Stimulated activated CD4-positive, alpha-beta T cell treated with anti-CD3 and anti-CD28 coated beads, Interleukin-1b, Interleukin-23, amount 100 ng/mL, for 4 hours (primary cell): ENCODE measurements around the gene PTGDS.
A peak's percentile ranks its signal among the peaks of the same experiment; 100 is the strongest.

Experiments used
- DNase-seq, 2 donors: peaks; one replicate each; pipeline ENCODE4 v3.0.0-alpha.2; 2020; ENCODE audit warnings: low read depth in 2 of 2

Gene PTGDS

DNA sequence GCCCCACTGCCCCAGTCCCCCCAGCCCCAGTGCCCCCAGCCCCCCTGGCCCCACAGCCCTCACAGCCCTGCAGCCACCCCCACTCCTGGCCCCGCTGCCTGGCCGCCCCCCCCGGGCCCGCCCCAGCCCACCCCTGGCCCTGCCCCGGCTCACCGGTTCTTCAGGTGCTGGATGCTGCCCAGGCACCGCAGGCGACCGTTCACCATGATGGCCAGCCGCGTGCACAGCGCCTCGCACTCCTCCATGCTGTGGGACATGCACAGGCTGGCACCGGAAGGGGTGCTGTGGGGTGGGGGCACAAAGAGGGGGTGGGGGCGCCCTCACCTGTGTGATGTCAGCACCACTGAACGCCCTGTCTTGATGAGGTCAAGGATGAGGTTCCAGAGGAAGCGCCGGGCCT is 31.9 kb downstream of the PTGDS start:
- no peak for DNase-seq

DNA sequence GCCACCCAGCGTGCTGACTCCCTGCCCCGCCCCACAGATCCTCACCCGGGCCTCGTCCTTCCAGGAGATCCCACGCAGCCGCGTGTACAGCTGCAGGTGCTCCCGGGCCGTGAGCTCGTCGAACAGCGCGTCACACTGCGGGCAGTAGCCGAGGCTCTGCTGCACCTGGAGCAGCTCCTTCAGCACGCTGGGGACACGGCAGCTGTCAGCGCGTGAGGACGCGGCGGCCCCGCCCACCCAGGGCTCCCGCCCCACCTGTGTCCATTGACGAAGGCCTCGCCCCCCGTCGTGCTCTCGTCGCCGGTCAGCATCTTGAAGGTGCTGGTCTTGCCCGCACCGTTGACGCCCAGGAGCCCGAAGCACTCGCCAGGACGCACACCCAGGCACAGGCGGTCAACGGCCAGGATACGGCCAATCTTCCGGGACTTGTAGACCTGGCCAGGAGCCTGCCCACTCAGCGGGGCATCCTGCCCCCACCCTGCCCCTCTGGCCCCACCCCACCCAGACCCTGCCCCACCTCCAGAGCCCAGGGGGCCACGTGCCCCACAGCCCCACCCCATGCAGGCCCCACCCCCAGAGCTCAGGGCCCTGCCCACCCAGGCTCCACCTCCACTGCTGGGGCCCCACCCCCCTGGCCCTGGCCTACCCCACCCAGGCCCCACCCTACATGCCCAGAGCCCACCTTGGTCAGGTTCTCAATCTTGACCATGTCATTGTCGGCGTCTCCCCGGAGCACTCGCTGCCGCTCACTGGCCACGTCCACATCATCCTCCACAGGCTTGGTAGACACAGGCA is 32.8 kb downstream of the PTGDS start:
- DNase-seq: no peak

DNA sequence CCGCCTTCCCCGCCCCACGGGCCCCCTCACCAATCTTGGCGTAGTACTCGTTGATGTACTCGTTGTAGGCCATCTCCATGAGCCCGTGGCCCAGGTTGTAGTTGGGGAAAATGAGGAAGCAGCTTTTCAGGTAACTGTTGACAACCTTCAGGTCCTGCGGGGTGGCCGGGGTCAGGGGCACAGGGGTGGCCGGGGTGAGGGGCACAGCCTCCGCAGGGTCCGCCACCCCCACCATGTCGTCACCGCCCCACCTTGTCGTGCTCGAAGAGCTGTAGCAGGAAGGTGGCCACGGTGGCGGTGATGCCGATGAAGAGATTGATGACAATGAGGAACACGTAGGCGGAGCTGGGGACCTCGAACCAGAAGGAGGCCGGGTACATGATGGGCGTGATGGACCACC is 33.9 kb downstream of the PTGDS start:
- no peak for DNase-seq

DNA sequence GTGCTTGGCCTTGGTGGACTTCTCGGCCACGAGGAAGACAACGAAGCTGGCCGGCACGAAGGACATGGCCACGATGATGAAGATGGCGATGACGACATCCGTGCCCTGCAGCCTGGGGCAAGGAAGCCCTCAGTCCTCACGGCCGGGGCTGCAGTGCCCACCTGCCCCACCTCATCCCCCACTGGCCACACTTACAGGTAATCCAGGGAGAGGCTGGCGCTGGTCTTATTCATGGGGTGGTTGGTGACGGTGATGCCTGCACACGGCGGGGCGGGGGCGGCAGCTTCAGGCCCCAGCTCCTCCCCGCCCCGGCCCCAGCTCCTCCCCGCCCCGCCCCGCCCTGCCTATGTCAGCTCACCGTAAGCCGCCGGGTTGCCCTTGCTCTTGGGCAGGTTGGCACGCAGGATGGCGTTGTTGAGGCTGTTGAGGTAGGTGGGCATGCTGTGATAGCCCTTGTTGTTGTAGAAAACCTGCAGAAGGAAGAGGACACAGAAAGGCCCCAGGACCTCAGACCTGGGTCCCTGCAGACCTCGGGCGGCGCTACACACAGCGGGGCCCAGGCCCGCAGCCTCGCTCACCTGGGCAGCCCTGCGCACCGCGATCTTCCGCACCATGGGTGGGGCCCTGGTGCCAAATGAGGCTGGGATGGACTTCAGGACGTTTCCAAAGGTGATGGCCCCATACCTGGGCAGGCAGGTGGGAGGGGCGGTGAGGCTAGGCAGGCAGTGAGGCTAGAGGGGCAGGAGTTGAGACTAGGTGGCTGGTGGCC is 34.8 kb downstream of the PTGDS start:
- no peak for DNase-seq

DNA sequence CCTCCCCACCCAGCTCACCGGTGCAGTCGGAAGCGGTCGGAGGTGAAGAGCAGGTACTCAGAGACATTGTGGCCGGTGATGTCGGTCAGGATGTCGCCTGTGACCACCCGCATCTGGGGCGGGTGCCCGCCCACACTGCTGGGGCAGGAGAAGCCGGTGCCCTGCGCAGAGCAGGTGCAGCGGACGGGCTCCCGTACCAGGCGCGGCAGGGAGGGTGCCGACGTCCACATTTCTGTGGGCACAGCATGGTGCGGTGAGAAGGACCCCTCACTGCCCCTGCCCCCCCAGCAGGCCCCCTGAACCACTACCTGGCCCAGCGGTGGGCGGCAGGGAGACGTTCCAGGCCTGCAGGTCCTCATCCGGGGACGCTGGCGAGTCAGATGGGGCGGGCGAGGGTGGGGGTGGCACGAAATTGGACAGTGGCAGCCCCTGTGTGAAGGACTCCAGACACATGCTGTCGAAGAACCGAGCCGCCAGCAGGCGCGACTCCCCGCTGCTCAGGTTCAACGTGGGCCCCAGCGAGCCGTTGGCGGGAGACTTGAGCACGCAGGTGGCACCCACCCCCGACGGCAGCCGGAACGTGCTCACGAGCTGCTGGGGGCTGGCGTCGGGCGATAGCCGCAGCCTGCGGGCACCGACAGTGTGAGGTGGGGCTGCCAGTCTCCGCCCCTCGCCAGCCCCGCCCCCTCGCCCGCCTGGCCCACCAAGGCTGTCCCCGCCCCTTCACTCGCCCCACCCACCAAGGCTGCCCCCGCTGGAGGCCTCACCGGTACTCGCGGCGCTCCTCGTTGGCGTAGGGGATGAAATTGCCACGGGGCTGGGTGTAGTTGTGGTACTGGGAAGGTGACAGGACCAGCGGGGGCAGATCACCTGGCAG is 35.6 kb downstream of the PTGDS start:
- no peak for DNase-seq

DNA sequence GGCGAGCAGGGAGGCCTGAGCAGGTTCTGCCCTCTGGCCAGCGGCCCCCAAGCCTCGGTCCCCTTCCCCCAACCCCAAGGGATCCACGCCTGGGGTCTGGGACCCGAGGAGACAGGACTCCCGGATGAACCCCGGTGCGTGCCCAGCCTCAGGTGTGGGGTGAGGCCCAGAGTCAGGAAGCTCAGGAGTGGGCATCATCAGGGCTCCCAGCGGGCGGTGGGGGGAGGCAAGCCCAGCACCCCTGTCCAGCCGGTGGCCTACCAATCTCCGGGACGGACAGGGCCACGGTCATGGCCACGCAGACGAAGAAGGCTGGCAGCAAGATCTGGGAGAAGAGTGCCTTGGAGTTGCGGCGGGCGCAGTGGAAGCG is 36.3 kb downstream of the PTGDS start:
- no peak for DNase-seq

DNA sequence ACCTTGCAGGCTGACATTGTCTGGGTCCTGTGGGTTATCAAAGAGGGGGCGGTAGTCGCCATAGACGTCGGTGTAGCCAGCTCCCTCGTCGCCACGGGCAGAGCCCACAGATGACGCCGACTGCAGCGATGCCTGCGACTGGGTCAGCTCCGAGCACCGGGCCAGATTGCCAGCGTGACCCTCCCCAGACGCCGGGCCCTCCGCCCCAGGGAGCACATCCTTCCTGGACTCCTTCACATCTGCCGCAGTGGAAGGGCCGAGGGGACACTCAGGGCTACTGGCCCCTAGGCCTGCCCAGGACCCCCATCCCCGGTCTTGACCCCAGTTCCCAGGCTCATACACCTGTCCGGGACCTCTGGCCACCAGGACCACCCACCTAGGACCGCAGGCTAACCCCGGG is 36.9 kb downstream of the PTGDS start:
- DNase-seq: no peak

DNA sequence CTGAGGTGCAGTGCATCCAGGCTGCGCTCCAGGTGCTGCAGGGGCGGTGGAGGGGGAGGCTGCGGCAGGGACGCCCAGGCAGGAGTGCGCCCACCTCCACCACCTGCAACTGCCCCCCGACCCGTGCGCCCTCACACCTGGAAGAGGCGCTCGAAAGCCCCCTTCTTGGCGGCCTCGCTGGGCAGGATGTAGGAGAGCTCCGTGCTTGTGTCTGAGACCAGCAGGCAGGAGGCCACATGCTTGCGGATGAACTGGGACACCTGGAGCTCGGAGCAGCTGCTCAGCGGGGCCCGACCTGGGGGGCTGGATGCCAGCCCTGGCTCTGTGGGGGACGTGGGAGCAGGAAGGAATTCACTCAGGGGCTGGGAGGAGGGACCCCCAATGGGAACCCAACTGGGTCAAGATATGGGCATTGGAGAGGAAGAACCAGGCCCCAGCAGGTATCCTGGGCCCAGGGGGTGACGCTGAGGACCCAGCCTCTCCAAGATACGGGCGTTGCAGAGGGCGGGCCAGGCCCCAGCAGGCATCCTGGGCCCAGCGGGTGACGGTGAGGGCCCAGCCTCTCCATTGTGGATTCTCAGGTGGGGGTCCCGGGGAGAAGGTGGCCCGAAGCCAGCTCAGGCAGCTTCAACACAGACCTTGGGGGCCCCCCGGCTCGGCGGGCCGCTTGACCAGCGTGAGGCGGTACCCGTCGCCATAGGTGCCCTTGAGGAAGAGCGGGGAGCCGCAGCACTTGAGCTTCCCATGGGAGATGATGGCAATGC is 37.7 kb downstream of the PTGDS start:
- DNase-seq: no peak

DNA sequence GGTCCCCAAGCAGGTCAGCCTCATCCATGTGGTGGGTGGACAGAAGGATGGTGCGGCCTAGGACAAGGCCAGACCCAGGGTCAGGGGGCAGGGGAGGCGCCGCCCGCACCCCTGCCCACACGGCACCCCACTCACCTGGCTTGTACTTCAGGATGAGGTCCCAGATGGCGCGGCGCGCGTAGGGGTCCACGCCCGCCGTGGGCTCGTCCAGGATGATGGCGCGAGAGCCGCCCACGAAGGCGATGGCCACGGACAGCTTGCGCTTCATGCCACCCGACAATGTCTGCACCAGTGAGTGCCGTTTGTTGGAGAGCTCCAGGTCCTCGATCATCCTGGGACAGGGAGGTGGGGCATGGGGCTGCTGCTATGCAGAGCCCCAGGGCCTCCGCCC is 38.2 kb downstream of the PTGDS start:
- no peak for DNase-seq

DNA sequence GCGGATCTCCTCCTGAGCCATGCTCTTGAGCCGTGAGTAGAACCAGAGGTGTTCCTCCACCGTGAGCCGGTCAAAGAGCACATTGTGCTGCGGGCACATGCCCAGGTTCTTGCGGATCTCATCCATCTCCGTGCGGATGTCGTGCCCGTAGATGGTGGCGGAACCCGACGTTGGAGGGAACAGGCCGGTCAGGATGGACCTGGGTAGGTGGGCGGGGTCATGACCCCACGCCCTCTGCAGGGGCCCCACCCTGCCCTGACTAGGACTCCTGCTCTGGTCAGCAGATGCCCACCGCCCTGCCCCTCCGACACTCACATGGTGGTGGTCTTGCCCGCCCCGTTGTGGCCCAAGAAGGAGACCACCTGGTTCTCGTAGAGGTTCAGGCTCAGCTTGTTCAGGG is 38.7 kb downstream of the PTGDS start:
- no peak for DNase-seq

DNA sequence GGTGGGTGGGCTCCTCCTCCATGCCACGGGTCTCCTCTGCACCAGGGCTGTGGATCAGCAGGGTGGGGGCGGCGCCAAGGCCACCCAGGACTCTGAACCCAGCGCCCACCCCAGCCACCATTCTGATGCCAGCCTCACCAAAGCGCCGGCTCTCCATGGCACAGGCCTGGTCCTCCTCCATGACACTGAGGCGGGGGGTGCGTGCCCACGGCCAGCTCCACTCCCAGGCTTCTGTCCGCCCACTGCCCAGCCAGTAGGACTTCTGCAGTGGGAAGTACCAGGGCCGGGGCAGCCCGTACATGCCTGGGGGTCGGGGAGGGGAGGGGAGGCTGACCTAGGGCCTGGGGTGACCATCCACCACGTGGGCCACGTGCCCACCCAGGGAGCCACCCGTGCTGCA is 39.1 kb downstream of the PTGDS start:
- no peak for DNase-seq

DNA sequence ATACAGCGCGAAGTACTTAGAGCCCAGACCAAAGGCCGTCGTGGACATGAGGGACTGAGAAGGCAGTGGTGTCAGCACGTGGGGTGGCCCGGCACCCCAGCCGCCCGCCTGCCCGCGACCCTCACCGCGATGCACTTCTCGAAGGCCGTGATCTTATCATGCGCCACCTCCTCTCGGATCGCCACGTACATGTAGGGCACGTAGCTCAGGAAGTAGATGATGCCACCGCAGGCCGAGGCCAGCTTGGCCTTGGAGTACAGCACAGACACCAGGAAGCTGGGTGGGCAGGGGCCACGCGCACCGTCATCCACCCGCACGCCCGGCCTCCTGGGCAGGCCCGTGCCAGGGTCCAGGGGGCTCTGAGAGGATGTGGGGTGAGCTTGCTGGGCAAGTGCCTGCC is 39.8 kb downstream of the PTGDS start:
- no peak for DNase-seq

DNA sequence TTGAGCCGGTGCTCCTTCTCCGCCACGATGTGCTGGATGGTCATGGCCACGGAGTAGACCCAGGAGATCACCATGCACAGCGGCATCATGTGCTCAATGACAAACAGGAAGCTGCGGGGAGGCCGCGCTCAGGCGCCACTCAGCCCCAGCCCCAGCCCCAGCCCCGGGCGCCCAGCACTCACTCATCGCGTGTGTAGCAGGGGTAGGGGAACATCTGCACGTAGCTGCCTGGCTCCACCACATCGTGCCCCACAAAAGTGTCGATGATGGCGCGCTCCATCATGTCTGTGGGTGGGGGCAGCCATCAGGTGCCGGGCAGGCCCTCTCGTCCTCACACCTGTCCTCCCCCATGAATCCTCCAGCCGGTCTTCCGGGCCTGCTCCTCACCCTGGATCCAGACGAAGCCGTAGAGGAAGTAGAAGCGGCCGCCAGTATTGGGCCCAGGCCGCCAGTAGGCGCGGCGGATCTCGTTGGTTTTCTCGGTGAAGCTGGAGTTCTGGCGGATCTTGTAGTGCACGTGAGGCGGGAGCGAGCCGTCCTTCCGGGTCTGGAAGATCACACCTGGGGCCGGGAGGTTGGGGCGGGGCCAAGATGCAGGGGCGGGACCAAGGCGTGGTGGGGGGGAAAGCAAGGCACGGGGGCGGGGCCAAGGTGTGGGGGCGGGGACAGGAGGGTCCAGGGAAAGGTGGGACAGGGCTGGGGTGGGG is 40.6 kb downstream of the PTGDS start:
- no peak for DNase-seq

DNA sequence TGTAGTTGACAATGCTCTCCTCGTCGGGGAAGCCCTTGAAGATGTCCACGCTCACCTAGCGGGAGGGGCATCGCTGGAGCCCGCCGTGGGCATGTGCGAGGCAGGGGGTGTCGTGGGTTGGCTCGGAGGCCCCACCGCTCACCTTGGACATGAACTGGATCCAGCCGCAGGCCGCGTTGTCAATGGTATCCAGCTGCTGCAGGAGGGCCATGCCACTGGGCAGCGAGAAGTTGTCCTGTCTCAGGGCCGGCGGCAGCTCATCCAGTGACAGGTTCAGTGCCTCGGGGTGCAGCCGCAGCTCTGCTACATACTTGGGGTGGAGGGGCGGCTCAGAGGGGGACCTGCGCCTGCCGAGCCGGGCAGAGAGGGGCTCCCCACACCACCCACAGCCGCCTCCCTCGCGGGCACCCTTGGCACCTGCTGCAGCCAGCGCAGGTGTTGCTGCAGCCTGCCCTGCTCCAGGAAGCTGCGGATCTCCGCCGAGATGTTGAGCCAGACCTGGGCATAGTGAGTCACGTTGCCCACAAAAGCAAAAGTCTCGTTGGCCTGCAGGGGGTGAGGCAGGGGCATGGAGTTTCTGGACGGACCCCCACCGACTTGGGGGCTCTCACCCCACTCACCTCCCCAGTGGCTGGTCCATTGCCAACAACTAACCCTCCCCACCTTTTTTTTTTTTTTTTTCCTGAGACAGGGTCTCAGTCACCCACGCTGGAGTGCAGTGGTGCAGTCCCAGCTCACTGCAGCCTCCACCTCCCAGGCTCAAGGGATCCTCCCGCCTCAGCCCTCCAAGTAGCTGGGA is 41.7 kb downstream of the PTGDS start:
- no peak for DNase-seq

DNA sequence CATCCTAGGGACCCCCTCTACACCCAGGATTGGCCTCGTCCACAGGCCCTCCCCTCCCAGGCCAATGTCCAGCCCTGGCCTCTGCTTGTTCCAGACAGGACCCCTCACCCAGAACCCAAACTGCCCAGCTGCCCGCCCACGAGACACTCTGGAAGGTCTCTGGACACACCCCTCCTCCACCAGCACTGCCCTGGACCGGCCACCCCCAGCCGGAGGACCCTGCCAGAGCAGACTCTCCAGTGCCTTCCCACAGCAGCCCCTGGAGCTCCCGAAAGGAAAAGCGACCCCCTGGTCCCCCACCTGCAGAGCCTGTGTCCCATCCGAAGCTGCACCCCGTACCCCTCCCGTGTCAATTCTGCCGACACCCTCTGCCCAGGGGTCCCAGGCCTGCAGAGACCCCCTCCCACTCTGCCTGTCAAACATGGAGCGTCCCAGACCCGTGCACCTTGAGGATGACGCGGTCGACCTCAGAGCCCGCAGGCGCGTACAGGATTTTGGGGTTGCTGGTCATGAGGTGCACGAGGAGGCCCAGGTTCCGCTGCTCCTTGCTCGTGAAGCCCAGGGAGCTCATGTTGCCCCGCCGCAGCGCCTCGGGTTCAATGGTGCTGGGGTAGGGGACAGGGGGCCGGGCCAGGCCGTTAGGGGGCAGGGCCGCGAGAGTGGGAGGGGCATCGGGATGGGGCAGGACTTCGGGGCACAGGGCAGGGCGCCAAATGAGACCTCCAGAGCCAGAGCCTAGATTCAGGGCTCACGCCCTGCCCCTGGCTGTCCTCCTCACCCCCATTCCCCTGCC is 42.8 kb downstream of the PTGDS start:
- DNase-seq: no peak

DNA sequence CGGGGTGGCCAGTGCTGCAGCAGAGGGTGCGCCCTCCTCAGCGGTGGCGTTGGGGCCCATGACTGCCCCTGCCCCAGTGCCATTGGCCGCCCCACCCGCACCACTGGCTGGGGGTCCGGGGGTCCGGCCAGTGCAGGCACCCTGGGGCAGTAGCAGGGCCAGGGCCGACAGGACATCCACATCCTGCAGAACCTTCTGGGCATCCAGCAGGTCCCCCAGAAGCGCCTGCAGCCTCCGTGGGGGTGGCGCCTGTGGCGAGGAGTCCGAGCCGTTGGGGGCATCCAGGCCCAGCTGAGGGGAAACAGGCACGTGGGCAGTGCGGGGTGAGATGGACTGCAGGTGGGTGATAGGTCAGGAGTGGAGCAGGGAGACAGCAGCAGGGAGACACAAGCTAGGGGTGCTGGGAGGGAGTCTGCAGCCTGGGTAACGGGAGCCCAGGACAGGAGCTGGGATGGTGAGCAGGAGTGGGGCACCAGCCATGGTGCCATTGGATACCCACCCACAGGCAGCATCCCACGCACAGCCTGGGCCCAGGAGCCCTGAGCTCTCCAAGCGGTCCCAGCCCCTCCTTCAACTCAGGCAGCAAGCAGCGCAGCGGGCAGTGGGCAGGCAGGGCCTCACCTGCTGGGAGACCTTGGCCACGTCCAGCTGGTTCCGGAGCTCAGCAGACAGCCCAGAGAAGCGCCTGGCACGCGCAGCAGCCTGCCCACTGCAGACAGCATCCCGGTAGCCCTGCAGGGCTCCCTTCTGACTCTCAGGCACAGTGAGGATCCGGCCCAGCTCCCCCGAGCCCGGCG is 43.7 kb downstream of the PTGDS start:
- no peak for DNase-seq

DNA sequence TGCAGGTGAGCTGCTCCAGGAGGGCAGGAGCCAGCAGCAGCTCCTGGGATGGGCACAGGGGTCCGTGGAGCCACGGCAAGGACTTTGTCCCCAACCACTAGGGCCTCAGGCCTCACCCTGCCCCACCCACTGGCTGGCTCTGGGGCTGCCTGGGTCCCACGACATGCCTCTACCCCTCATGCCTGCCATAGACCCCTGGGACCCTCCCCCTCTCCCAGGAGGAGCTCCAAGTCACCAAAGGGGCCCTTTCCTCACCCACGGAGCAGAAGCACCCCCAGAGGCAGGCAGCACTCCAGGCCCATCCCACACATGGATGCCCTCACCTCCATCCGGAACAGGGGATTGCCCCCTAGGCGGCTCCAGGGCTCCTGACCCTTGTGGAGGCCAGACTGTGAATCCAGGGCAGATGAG is 44.3 kb downstream of the PTGDS start:
- DNase-seq: no peak

DNA sequence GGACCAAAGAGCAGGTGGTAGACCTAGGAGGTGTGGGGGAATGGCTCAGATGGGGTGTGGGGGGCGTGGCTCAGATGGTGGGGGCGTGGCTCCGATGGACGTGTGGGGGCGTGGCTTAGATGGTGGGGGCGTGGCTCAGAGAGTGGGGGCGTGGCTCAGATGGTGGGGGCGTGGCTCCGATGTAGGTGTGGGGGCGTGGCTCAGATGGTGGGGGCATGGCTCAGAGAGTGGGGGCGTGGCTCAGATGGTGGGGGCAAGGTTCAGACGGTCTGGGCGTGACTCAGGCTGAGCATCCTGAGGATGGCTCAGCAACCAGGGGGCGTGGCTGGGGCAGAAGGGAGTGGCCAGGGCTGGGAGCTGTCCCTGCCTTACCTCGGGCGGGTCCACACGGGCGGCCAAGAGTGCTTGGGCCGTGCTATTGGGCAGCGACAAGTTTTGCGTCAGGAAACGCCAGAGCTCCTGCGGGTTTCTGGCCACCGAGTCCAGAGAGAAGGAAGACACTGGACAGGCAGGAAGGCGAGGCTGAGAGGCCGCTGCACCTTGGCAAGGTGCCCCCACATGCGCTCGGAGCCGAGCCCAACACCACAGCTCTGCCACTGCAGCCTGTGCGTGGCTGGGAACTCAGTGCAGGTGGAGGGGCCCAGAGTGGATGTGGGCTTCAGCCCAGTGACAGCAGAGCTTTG is 44.8 kb downstream of the PTGDS start:
- peak; percentile 56 to 62 for DNase-seq
